ENCODE data around the gene ACTR5. TPM values are rescaled to one million over a fixed set of nuclear protein-coding genes. Genes with fewer than 3 reads are reported as not detected.
A peak's percentile ranks its signal among the peaks of the same experiment; 100 is the strongest.

Gene ACTR5
- total and polyA plus RNA-seq, 2 donors (not counting 1 experiment from before 2014, with no cell fraction given) = 4.4 to 5.9 TPM

DNA sequence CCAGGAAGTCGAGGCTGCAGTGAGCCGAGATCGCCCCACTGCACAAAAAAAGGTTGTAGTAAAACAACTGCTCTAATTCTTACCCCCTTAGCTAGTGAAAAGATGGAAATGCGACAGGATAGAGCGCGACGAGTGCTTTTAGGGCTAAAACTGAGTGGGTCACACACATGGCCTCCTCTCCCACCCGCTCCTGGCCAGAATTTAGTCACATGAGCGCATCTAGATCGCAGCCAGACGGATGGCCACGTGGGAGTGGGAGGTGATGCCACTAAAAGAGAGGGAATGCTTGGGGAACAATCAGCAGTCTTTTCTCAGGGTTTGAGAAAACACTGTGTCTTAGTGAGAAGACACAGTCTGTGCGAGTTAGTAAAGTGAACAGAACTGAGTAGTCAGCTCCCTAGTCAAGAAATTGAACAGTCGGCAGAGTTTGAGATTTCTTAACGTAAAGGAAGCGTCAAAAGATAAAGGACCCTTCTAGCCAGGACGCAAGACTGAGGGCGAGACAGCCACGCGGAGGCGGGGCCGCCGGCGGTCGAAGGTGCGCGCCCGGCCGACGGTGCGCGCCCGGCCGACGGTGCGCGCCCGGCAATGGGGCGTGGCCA lies 664 bp upstream of the ACTR5 start:
- Histone ChIP-seq H3K4me3 (replicated peaks in 1 of 4; ENCODE audit: control extremely low read depth in 1 of 4, insufficient read depth in 1 of 4, low read depth in 3 of 4, low read length in 4 of 4) (peak overlapping the region; percentile 26 to 91 (median 52)), H3K4me1 (ENCODE audit: control insufficient read depth, extremely low read depth, insufficient read depth, low read length) (no peaks in the 10 kb centered on the region), H3K36me3 (ENCODE audit: control insufficient read depth, insufficient read depth, low read length) (peaks cover 1% of the 10 kb centered on the region), H3K9me3 (ENCODE audit: control insufficient read depth, insufficient read depth, low read depth, low read length) (no peaks in the 10 kb centered on the region), H3K9ac (ENCODE audit: insufficient read depth, low read length) (no peak overlapping the region), H4K20me1 (ENCODE audit: control insufficient read depth, extremely low read depth, insufficient read depth, low read length) (no peaks in the 10 kb centered on the region), H3K27me3 (ENCODE audit: control insufficient read depth, insufficient read depth, low read length) (no peaks in the 10 kb centered on the region), H3K4me2 (ENCODE audit: extremely low read depth, insufficient read depth, low read length) (peak overlapping the region; percentile 72), H3K27ac (ENCODE audit: insufficient read depth, low read length) (no peak overlapping the region), H2AFZ (ENCODE audit: low read length) (peak overlapping the region; percentile 56), H3K79me2 (ENCODE audit: control insufficient read depth, insufficient read depth, low read length) (no peaks in the 10 kb centered on the region)
- no peak for DNase-seq (ENCODE audit: low read depth in 2 of 2)
- no peak for TF ChIP-seq EZH2 (IDR thresholded peaks at IDR 0.05; ENCODE audit: low read length, missing control alignments)
- TF ChIP-seq, protein P1, sequence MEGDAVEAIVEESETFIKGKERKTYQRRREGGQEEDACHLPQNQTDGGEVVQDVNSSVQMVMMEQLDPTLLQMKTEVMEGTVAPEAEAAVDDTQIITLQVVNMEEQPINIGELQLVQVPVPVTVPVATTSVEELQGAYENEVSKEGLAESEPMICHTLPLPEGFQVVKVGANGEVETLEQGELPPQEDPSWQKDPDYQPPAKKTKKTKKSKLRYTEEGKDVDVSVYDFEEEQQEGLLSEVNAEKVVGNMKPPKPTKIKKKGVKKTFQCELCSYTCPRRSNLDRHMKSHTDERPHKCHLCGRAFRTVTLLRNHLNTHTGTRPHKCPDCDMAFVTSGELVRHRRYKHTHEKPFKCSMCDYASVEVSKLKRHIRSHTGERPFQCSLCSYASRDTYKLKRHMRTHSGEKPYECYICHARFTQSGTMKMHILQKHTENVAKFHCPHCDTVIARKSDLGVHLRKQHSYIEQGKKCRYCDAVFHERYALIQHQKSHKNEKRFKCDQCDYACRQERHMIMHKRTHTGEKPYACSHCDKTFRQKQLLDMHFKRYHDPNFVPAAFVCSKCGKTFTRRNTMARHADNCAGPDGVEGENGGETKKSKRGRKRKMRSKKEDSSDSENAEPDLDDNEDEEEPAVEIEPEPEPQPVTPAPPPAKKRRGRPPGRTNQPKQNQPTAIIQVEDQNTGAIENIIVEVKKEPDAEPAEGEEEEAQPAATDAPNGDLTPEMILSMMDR (conservative IDR thresholded peaks at IDR 0.05 in 1 of 2, IDR thresholded peaks at IDR 0.05 in 1 of 2; ENCODE audit: low read depth in 1 of 2, low read length in 2 of 2) = no peak

DNA sequence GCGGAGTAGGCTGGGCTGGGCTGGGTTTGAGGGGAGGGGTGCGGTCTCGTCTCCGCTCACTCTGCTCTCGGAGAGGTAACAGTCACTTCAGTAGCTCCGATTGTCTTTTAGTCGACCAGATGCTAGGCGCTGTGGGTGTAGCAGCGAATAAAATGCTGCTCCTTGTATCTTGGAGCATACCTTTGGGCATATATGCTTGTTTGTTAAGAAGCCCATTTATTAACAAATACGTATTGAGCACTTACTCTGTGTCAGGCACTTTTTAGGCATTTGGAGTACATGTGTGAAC lies 545 bp downstream of the ACTR5 start:
- H3K4me1 ChIP-seq (ENCODE audit: control insufficient read depth, extremely low read depth, insufficient read depth, low read length) = no peaks in the 10 kb centered on the region
- no peaks in the 10 kb centered on the region for H3K27me3 ChIP-seq (ENCODE audit: control insufficient read depth, insufficient read depth, low read length)
- peak overlapping the region; percentile 71 to 92 (median 83) for H3K4me3 ChIP-seq (replicated peaks in 1 of 4; ENCODE audit: control extremely low read depth in 1 of 4, insufficient read depth in 1 of 4, low read depth in 3 of 4, low read length in 4 of 4)
- peak overlapping the region; percentile 86 for H3K27ac ChIP-seq (ENCODE audit: insufficient read depth, low read length)
- H3K36me3 ChIP-seq (ENCODE audit: control insufficient read depth, insufficient read depth, low read length) = peaks cover 1% of the 10 kb centered on the region
- H3K4me2 ChIP-seq (ENCODE audit: extremely low read depth, insufficient read depth, low read length) = peak overlapping the region; percentile 84
- TF ChIP-seq, protein P1 (conservative IDR thresholded peaks at IDR 0.05 in 1 of 2, IDR thresholded peaks at IDR 0.05 in 1 of 2; ENCODE audit: low read depth in 1 of 2, low read length in 2 of 2) = no peak
- TF ChIP-seq EZH2 (IDR thresholded peaks at IDR 0.05; ENCODE audit: low read length, missing control alignments) = no peak
- H3K9me3 ChIP-seq (ENCODE audit: control insufficient read depth, insufficient read depth, low read depth, low read length) = no peaks in the 10 kb centered on the region
- peak overlapping the region; percentile 76 for H3K9ac ChIP-seq (ENCODE audit: insufficient read depth, low read length)
- H4K20me1 ChIP-seq (ENCODE audit: control insufficient read depth, extremely low read depth, insufficient read depth, low read length) = no peaks in the 10 kb centered on the region
- H3K79me2 ChIP-seq (ENCODE audit: control insufficient read depth, insufficient read depth, low read length) = no peaks in the 10 kb centered on the region
- peak overlapping the region; percentile 98 for H2AFZ ChIP-seq (ENCODE audit: low read length)
- DNase-seq (ENCODE audit: low read depth in 2 of 2) = no peak

DNA sequence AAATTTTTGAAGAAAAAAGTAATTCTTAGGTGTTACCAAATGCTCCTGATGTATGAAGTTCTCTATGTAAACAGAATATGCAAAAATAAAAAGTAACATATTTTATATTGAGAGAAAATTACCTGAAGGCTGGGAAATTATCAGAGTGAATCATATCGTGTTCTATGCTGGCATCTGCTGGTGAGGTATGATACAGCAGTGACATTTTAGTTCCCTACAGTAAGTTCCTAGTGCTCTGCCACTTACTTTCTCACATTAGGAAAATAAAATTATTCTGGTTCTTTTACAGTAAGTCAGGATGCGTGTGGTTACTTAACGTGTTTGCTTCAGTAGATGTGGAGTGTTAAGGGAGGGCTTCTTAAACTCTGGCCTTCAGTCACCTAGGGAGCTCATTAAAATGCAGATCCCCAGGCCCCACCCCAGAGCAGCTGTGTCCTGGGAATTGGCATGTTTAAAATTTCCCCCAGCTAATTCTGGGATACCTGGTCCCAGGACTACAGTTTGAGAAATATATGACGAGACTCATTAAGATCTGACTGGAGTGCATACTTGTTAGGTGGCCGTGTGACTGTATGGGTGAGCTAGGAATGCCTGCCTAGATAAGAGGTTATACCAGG lies 3.2 kb downstream of the ACTR5 start:
- TF ChIP-seq, protein P1 (conservative IDR thresholded peaks at IDR 0.05 in 1 of 2, IDR thresholded peaks at IDR 0.05 in 1 of 2; ENCODE audit: low read depth in 1 of 2, low read length in 2 of 2) = peak; percentile 57 to 74
- TF ChIP-seq EZH2 (IDR thresholded peaks at IDR 0.05; ENCODE audit: low read length, missing control alignments) = no peak
- Histone ChIP-seq H3K79me2 (ENCODE audit: control insufficient read depth, insufficient read depth, low read length) (no peaks in the 10 kb centered on the region), H3K4me3 (replicated peaks in 1 of 4; ENCODE audit: control extremely low read depth in 1 of 4, insufficient read depth in 1 of 4, low read depth in 3 of 4, low read length in 4 of 4) (no peak overlapping the region), H3K9me3 (ENCODE audit: control insufficient read depth, insufficient read depth, low read depth, low read length) (no peaks in the 10 kb centered on the region), H3K36me3 (ENCODE audit: control insufficient read depth, insufficient read depth, low read length) (peaks cover 5% of the 10 kb centered on the region), H3K27me3 (ENCODE audit: control insufficient read depth, insufficient read depth, low read length) (no peaks in the 10 kb centered on the region), H3K4me2 (ENCODE audit: extremely low read depth, insufficient read depth, low read length) (no peak overlapping the region), H3K27ac (ENCODE audit: insufficient read depth, low read length) (no peak overlapping the region), H3K4me1 (ENCODE audit: control insufficient read depth, extremely low read depth, insufficient read depth, low read length) (no peaks in the 10 kb centered on the region), H3K9ac (ENCODE audit: insufficient read depth, low read length) (no peak overlapping the region), H4K20me1 (ENCODE audit: control insufficient read depth, extremely low read depth, insufficient read depth, low read length) (no peaks in the 10 kb centered on the region), H2AFZ (ENCODE audit: low read length) (no peak overlapping the region)
- peak; percentile 22 to 59 for DNase-seq (ENCODE audit: low read depth in 2 of 2)

All from fibroblast of lung (primary cell).